Middle frontal gyrus (tissue), 1 donor: ENCODE measurements around the gene GPT2.
"Not testable (repeated sequence)": the region's sequence is repeated elsewhere in the genome, so short reads cannot be mapped to it uniquely, and the experiment has no call there.

ENCODE experiments used
- DNase-seq: peaks from one replicate; pipeline ENCODE4 v3.0.0-alpha.2; 2015; ENCODE audit warnings: low spot score; ENCODE audit errors: extremely low spot score

The GPT2 gene

DNA sequence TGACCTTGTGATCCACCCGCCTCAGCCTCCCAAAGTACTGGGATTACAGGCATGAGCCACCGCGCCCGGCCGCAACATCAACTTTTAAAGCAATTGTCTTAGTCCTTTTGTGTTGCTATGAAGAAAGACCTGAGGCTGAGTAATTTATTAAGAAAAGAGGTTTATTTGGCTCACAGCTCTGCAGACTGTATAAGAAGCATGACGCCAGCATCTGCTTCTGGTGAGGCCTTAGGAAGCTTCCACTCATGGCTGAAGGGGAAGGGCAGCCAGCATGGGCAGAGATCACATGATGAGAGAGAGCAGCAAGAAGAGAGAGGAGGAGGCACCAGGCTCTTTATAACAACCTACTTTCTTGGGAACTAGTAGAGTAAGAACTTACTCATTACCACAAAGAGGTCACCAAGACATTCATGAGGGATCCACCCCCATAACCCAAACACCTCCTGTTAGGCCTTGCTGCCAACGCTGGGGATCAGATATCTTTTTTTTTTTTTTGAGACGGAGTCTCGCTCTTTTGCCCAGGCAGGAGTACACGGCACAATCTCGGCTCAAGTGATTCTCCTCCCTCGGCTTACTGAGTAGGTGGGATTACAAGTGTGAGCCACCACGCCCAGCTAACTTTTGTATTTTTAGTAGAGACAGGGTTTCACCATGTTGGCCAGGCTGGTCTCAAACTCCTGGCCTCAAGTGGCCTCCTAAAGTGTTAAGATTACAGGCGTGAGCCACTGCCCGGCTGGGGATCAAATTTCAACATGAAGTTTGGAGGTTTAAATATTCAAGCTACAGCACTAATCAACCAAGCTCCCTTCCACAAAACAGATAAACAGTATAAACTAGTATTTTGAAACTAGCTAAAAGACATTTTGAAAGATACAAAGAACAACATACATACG, 21.4 kb upstream of the GPT2 start:
- DNase-seq, result no peak

DNA sequence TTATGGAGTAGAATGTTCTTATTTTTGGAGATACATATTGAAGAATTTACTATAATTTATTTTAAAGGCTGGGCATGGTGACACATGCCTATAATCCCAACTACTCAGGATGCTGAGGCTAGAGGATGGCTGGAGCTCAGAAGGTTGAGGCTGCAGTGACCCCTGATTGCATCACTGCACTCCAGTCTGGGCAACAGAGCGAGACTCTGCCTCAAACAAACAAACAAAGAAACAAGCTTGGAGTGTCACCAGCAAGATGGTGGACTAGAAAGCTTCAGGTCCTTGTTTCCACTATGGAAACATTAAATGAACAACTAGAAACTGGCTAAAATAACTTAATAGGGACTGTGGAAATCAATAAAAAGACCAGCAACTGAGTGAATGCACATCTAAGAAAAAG, 17.9 kb upstream of the GPT2 start:
- no peak for DNase-seq

DNA sequence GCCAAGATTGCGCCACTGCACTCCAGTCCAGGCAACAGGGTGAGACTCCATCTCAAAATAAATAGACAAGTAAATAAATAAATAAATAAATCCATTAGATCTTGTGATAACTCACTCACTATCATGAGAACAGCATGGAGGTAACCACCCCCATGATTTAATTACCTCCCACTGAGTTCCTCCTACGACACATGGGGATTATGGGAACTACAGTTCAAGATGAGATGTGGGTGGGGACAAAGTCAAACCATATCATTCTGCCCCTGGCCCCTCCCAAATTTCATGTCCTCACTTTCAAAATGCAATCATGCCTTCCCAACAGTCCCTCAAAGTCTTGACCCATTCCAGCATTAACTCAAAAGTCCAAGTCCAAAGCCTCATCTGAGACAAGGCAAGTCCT, 16.7 kb upstream of the GPT2 start:
- DNase-seq, result not testable (repeated sequence)

DNA sequence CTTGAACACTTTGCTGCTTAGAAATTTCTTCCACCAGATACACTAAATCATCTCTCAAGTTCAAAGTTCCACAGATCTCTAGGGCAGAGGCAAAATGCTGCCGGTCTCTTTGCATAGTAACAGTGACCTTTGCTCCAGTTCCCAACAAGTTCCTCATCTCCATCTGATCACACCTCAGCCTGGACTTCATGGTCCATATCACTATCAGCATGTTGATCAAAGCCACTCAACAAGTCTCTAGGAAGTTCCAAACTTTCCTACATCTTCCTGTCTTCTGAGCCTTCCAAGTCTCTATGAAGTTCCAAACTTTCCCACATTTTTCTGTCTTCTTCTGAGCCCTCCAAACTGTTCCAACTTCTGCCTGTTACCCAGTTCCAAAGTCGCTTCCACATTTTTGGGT, 15.3 kb upstream of the GPT2 start:
- not testable (repeated sequence) for DNase-seq

DNA sequence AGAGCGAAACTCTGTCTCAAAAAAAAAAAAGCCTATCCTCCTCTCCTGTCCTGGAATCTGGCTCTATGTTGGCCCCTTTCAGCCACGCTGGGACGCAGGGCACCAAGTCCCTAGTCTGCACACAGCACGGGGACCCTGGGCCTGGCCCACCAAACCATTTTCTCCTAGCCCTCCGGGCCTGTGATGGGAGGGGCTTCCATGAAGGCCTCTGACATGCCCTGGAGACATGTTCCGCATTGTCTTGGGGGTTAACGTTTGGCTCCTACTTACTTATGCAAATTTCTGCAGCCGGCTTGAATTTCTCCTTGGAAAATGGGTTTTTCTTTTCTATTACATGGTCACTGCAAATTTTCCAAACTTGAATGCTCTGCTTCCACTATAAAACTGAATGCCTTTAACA, 12.6 kb upstream of the GPT2 start:
- DNase-seq, result no peak

DNA sequence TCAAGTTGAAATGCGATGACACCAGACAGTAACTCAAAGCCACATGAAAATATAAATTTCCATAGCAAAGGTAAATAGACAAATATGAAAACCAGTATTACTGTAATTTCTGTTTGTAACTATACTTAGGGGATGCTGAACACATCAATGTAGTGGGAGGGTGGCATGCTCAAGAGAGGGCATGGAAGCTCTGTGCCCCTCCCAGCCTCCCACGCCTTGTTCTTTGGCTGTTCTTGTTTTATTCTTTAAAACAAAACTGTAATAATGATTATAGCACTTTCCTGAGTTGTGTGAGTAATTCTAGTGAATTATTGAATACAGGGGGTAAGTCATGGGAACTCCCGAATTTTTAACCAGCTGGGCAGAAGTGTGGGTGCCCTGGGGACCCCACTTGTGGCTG, 11.0 kb upstream of the GPT2 start:
- no peak for DNase-seq

DNA sequence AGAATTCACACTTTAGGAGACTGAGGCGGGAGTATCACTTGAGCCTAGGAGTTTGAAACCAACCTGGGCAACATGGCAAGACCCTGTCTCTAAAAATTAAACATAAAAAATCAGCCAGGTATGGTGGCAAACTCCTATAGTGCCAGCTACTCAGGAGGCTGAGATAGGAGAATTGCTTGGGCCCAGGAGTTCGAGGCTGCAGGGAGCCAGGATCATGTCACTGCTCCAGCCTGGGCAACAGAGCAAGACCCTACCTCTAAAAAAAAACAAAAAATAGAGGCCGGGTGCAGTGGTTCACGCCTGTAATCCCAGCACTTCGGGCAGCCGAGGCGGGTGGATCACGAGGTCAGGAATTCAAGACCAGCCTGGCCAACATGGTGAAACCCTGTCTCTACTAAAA, 8.9 kb upstream of the GPT2 start:
- DNase-seq, result no peak

DNA sequence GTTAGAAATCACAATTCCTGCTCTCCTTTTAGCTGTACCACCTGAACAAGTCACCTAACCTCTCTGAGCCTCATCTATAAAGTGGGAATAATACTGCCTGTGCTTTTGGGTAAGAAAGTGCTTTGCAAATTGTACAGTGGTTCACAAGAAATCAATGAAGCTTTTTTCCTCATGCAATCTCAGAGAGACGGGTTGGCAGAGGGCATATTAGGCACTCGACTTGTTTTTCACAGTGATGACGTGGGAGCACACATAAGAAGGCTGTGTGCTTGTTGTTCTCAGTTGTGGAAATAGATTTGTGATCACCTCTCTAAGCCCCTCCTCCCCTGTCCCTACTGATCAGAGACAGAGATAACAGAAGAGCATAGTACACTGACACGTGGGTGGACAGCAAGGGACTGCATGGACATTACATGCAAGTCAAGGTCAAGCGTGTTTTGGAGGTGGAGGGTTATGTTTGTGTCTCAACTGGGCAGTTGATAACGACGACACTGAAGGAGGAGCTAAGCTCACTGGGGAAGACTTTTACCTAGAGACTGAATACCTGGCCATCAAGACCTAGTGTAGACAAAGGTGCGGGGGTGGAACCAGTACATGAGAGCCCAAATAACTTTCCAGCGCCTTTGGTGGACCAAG, 1.7 kb upstream of the GPT2 start:
- DNase-seq, result no peak

DNA sequence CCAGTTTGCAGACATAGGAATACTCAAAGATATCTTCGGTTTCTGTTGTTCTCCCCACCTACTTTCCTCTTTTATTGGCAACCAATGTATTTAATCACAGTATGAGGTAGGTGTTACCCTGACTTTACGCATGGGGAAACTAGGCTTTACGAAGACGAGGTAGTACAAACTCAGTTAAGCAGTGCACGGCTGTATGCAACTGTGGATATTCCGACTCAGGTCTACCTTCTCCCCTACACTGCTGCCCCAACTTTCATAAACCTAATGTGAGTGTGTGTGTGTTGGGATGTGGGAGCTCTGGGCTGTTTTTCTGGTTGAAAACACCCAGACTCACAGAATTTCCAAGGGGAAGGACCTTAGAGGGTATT, 1.2 kb upstream of the GPT2 start:
- no peak for DNase-seq

DNA sequence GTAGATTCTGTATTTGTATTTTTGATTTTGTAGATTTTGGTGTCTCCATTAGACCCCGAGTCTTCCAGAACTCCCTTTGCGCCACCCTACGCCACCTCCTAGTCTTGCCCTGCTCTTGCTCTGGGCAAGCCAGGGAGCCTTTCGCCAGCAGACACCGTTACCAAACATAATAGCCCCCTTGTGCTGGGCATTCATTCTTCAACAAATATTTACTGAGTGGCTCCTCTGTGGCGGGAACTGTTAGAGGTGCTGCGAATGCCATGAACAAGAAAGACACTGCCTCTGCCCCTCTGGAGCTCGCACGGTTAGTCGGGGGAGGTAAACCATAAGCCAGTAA, 841 bp upstream of the GPT2 start:
- DNase-seq, result no peak

DNA sequence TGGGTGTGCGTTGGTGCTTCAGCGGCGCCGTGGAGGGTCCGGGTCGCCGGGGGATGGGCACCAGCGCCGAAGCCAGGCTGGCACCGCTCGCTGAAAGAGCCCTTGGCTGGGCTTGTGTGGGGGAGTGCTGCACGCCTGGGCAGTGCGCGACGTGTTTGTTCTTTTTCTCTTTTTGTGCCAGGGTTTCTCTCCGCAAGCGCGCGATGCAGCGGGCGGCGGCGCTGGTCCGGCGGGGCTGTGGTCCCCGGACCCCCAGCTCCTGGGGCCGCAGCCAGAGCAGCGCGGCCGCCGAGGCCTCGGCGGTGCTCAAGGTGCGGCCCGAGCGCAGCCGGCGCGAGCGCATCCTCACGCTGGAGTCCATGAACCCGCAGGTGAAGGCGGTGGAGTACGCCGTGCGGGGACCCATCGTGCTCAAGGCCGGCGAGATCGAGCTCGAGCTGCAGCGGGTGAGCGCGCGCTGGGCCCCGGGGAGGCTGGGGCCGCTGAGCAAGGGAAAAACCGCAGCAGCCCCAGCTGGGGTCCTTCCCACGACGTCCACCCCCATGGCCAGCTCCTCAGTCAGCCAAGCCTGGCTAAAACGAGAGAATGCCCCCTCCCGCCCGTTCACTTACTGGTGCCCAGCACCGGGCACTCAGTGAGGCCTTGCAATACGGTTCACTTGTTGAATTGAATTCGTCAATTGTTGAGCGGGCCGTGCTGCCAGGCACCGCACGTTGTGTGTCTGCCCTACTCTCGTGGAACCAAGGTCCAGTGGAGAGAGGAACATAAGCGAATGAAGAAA, 541 bp downstream of the GPT2 start:
- DNase-seq, result no peak

DNA sequence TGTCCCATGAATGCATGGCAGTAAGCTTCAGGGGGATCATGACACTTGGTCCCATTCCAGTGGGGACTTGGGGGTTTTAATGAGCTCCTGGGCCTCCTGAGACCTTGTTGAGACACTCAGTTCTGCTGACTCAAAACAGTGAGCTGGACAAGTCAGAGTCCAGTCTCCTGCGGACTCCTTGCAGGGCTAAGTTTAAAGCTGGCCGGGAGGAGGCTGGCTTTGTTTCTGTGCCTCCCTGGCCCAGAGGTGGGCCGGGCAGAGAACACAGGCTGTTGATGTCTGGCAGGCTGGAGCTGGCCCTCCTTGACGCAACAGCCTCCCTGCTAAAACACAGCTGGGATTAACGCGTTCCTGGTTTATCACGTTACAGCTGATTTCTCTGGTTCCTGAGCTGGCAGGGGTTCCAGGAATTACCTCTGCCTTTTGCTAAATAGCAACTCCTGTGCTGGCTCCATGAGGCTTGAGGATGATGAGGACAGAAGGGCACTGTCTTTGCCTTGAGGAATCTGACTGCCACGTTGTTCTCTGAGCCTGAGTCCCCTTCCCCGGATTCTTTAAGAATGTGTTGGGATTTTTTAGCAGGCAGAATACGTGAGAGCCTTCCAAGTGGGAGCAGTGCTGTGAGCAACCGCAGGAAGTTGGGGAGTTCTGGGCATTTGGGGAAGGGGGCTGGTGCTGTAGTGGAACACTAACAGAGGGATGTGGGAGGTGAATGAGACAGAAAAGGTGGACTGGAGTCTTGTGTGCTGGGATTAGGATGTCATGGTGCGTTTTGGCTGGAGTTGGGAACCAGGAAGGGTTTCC, 2.0 kb downstream of the GPT2 start:
- no peak for DNase-seq

DNA sequence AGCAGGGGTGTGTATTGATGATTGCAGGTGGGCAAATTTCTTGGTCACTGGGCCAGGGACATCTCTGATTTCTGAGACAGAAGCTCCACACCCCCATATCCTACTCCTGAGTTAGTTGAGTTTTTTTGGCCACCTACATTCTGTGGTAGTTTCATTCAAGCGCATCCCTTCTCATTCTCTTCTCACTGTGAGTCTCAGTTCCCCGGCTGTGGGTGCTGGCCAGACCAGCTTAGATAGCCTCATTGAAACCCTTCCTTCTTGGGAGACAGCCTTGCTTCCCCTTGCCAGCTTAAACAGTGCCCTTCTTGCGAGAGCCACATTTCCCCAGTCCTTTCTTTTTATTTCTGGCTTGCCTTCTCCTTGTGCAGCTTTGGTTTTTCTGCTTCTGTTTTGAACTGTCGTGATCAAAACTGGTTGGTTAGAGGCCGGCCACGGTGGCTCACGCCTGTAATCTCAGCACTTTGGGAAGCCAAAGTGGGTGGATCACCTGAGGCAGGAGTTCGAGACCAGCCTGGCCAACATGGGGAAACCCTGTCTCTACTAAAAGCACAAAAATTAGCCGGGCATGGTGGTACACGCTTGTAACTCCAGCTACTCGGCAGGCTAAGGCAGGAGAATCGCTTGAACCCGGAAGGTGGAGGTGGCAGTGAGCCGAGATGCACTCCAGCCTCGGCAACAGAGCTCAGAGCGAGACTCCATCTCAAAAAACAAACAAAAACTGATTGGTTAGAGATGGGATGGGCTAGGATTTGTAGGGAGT, 2.8 kb downstream of the GPT2 start:
- no peak for DNase-seq

DNA sequence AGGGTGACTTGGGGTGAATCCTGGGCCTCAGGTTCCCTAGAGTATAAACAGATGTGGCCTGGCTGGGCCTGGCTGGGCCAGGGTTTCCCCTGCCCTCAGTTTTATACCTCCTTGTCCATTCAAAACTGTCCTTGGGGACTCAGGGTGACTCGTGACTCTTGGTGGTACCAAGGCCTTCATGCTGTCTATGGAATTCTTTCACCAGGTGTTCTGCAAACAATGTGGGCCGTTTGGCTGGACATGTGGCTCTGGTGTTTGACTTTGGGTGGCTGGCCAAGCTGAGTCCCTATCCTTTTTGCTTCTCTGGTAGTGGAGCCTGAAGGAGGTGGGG, 3.3 kb downstream of the GPT2 start:
- no peak for DNase-seq

DNA sequence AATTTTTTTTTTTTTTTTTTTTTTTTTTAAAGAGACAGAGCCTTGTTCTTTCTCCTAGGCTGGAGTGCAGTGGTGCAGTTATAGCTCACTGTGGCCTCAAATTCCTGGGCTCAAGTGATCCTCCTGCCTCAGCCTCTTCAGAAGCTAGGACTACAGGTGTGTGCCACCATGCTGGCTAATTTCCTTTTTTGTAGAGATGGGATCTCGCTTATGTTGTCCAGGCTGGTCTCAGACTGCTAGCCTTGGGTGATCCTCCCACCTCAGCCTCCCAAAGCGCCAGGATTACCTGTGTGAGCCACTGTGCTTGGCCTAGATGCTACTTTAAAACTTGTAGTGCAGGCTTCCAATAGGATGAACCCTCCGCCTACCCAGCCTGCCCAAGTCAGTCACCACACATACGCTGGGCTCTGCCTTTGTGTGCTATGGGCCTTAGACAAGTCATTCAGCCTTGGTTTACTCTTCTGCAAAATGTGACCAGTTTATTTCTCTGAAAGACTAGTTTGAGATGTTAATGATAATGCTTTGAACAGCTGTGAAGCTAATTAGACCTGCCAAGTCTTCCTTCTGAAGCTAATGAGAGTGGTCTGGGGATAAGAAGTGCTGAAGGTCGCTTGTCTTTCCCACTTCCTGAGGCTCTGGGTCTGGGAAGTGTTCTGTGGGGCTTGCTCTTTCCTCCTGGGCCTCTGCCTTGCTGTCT, 5.2 kb downstream of the GPT2 start:
- no peak for DNase-seq

DNA sequence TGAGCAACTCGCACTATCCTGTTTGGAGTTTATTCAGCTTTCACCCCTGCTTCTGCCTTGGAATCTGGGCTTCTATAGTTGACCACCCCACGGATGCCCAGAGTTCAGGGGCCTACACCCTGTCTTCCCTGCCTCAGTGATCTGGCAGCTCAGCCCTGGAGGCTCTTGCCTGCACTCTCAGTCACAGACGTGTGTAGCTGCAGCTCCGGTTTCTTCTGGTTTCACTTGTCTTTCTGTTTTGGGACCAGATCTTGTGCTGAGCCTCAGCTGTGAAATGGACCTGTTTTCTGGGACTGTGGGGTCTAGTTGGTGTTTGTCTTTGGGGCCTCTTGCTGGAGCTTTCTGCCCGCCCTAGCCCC, 5.8 kb downstream of the GPT2 start:
- no peak for DNase-seq

DNA sequence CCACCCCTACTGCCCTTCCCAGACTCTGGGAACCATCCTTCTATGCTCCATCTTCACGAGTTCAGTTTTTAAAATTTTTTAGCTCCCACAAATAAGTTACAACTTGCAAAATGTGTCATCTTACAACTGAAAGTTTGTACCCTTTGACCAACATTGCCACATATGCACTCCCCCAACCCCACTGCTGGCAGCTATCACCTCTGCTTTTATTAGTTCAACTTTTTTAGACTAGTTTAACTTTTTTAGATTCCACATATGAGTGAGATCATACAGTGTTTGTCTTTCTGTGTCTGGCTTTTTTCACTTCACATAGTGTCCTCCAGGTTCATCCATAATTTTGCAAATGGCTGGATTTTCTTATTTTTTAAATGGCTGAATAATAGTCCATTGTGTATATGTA, 7.7 kb downstream of the GPT2 start:
- DNase-seq, result no peak

DNA sequence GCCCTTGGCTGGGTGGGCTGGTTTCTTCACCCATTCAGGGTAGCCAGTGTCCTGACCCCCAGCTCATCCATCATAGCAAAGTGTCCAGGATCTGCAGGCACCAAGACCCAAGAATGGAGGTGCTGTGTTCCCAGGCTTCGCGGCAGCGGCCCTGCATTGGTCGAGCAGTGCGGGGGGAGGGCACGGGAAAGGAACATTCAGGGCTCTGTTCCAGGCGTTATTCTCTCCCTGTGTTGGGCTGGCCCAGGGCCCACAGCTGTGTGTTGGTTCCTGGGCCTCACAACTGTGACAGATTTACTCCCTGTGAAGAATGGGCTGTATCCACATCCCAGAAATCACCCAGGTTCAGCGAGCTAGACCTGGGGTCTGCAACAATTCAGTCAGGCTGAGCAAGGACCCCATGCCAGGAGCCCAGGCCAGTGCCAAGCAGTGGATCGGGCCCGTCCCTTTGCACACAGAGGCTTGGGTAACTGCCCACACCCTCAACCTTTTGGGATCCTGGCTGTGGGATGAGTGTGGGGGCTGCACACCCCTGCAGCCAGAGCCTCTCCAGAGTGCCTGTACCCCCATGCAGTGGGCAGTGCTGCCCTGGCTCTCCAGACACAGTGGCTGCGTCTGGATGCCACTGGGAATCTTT, 10.0 kb downstream of the GPT2 start:
- DNase-seq, result no peak

DNA sequence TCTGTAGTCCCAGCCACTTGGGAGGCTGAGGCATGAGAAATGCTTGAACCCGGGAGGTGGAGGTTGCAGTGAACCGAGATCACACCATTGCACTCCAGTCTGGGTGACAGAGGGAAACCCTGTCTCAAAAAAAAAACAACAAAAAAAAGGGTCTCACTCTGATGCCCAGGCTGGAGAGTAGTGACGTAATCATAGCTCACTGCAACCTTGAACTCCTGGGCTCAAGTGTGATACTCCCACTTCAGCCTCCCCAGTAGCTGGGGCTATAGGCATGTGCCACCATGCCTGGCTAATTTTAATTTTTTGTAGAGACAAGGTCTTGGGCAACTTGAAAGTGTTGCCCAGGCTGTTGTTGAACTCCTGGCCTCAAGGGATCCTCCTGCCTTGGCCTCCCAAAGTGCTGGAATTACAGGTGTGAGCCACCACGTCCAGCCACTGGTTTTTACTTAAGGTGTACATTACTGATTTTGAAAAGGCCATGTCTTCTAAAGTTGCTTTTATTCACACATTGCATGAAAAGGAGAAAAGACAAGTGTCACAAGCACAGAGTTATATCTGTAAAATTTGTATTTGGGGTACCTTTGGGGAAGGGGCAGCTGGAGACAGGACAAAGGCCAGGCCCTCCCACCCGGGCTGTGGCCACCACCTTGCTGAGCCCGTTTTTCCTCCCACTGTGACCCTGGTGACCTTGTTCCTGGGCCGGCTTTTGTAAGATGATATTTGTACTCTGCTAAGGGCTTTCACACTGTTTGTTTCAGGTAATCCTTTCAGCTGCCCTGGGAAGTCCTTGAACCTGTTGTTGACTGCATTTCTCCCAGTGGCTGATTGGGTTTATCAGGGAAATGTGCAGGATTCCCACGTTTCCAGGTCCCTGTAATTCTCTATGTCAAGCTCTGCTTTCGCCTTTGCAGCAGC, 11.5 kb downstream of the GPT2 start:
- no peak for DNase-seq
